PC-9 (cell line): ENCODE data around the gene UMAD1. TPM values are rescaled to one million over a fixed set of nuclear protein-coding genes. Genes with fewer than 3 reads are reported as not detected.

Source experiments
- BruUV-seq: library from RNA; stranded (reverse); fragments of 400-500 nt; replicated peaks from 2 replicates; lab custom pipeline; 2021; lab: Mats Ljungman, UMichigan
- CTCF ChIA-PET: fragments of 300-600 bp; sonication (Branson Sonifier 250); formaldehyde crosslinking; loops from one replicate; lab custom pipeline; 2022; ENCODE audit warnings: antibody characterized with exemption; lab: Charles Lee
- POLR2A ChIA-PET: fragments of 300-600 bp; sonication (Branson Sonifier 250); formaldehyde crosslinking; loops from one replicate; lab custom pipeline; 2022; ENCODE audit warnings: antibody characterized with exemption; ENCODE audit not compliant: unreplicated experiment; lab: Charles Lee
- DNase-seq, 2 experiments: peaks; one replicate each; pipeline versions ENCODE4 v3.0.0 to v3.0.0-alpha.2; 2015 to 2022; ENCODE audit warnings: mixed read lengths in 1 of 2
- H2AFZ ChIP-seq: fragments of 200-600 bp; sonication (generic); 2 replicates; pipeline ENCODE4 v1.8.1; 2017; ENCODE audit warnings: antibody characterized with exemption
- H3F3A ChIP-seq: fragments of 200-600 bp; sonication (generic); 2 replicates; pipeline ENCODE4 v1.8.1; 2017; ENCODE audit warnings: antibody characterized with exemption, mild to moderate bottlenecking, low read depth; ENCODE audit not compliant: insufficient read depth
- H3K27ac ChIP-seq: fragments of 200-600 bp; sonication (generic); 2 replicates; pipeline ENCODE4 v1.6.1; 2016; ENCODE audit warnings: mixed run types
- H3K27me3 ChIP-seq: fragments of 200-600 bp; sonication (generic); 2 replicates; pipeline ENCODE4 v1.6.1; 2016; ENCODE audit warnings: low read depth, mixed run types; ENCODE audit not compliant: insufficient read depth
- H3K36me3 ChIP-seq: fragments of 200-600 bp; sonication (generic); 2 replicates; pipeline ENCODE4 v1.6.1; 2016; ENCODE audit warnings: low read depth, mixed run types
- H3K4me1 ChIP-seq: fragments of 200-600 bp; sonication (generic); replicated peaks from 2 replicates; pipeline ENCODE4 v1.6.1; 2016; ENCODE audit warnings: mixed run types; ENCODE audit not compliant: insufficient read depth
- H3K4me2 ChIP-seq: fragments of 200-600 bp; sonication (generic); 2 replicates; pipeline ENCODE4 v1.6.1; 2017; ENCODE audit warnings: mixed run types
- H3K4me3 ChIP-seq: fragments of 200-600 bp; sonication (generic); 2 replicates; pipeline ENCODE4 v1.6.1; 2016; ENCODE audit warnings: mixed run types
- H3K79me2 ChIP-seq: fragments of 200-600 bp; sonication (generic); 2 replicates; pipeline ENCODE4 v1.6.1; 2017; ENCODE audit warnings: low read depth, mixed run types
- H3K9me2 ChIP-seq: fragments of 200-600 bp; sonication (generic); 2 replicates; pipeline ENCODE4 v1.8.1; 2017; ENCODE audit warnings: mild to moderate bottlenecking; ENCODE audit not compliant: insufficient read depth
- H3K9me3 ChIP-seq: fragments of 200-600 bp; sonication (generic); 2 replicates; pipeline ENCODE4 v1.8.1; 2016; ENCODE audit warnings: low read depth; ENCODE audit not compliant: insufficient read depth
- H4K20me1 ChIP-seq: fragments of 200-600 bp; sonication (generic); 2 replicates; pipeline ENCODE4 v1.8.1; 2017; ENCODE audit not compliant: insufficient read depth
- EZH2 ChIP-seq: fragments of 200-600 bp; sonication (generic); IDR thresholded peaks from 2 replicates; pipeline ENCODE4 v1.8.0; 2017; ENCODE audit warnings: antibody characterized with exemption, low read depth
- intact Hi-C: fragments of 100-400 bp; cut with micrococcal nuclease; formaldehyde crosslinking; loops from one replicate; pipeline ENCODE4 v1.10.0; 2022; ENCODE audit not compliant: unreplicated experiment
- total RNA-seq: library from RNA; stranded (reverse); gene quantifications from 2 replicates; pipeline ENCODE4 v1.2.3, GENCODE V29; 2021
- TF ChIP-seq, protein P1 (sequence below): fragments of 200-600 bp; sonication (generic); conservative IDR thresholded peaks from 2 replicates; pipeline ENCODE4 v1.6.1; 2017; ENCODE audit warnings: mixed run types, antibody characterized with exemption, mild to moderate bottlenecking, moderate library complexity

Gene UMAD1
- total RNA-seq, 1 experiment from 2014 or later, result 20.5 TPM

DNA sequence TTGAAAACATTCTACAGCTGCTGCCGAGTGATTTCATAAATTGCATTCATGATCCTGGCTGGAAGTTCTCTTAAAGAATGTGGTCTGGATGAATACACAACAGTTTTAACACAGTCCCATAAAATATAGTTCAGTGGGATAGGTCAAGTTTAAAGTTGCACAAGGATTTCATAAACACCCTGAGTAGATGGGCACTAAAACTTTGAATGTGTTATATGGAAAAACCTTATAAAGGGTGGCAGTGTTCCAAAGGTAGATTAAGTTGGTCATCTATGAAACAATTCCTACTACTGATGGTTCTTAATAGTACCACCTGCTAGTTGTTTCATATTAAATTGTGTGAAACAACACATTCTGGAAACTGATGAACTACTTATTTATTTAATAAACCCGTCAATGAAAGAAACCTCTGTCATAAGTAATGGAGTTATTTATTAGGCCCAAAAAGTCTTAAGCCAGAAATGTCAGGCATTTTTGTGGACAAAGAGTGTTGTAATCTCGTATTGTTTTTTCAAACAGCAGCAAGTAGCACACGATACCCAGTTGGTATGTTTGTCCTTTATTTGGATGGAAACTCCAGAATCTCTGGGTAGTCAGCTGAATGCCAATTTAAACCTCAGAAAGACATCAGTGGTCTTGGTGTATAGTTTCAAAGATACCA lies 92.2 kb downstream of the UMAD1 start:
- H3K27me3 ChIP-seq, result no peaks in the 10 kb centered on the region
- DNase-seq, result no peak
- H3K27ac ChIP-seq, result no peak overlapping the region
- no peaks in the 10 kb centered on the region for H4K20me1 ChIP-seq
- no peaks in the 10 kb centered on the region for H3K9me3 ChIP-seq
- no peaks in the 10 kb centered on the region for H3K79me2 ChIP-seq
- intact Hi-C loops, result no loop called here
- POLR2A ChIA-PET, result no interaction called here
- no peak overlapping the region for H2AFZ ChIP-seq
- H3F3A ChIP-seq, result no peaks in the 10 kb centered on the region; the same call in none of the 2 replicates
- peaks cover 4% of the 10 kb centered on the region; the same call in 1 of the 2 replicates for H3K4me1 ChIP-seq
- TF ChIP-seq EZH2, result no peak
- TF ChIP-seq, protein P1, sequence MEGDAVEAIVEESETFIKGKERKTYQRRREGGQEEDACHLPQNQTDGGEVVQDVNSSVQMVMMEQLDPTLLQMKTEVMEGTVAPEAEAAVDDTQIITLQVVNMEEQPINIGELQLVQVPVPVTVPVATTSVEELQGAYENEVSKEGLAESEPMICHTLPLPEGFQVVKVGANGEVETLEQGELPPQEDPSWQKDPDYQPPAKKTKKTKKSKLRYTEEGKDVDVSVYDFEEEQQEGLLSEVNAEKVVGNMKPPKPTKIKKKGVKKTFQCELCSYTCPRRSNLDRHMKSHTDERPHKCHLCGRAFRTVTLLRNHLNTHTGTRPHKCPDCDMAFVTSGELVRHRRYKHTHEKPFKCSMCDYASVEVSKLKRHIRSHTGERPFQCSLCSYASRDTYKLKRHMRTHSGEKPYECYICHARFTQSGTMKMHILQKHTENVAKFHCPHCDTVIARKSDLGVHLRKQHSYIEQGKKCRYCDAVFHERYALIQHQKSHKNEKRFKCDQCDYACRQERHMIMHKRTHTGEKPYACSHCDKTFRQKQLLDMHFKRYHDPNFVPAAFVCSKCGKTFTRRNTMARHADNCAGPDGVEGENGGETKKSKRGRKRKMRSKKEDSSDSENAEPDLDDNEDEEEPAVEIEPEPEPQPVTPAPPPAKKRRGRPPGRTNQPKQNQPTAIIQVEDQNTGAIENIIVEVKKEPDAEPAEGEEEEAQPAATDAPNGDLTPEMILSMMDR, result no peak
- H3K9me2 ChIP-seq, result no peaks in the 10 kb centered on the region
- no peaks in the 10 kb centered on the region for H3K36me3 ChIP-seq
- no TSS peak for BruUV-seq
- no peak overlapping the region for H3K4me3 ChIP-seq
- H3K4me2 ChIP-seq, result no peak overlapping the region
- CTCF ChIA-PET, result no interaction called here

DNA sequence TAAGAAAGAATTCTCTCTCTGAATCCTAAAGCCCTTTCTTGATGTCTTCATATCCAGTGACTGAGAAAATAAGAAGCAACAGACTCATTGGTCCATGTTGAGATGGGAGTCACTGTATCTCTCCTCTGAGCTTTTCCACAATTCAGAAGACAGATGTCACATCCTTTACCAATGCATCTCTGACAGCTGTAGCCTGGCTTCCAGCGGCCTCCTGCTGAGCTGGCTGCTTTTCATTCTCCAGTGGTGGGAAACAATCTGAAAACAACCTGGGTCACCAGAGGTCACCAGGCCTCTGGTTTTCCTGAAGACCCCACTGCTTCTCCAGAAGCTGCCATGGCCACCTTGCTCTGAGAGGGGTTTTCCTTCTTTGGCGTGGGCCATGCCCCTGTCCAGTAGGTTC lies 96.1 kb downstream of the UMAD1 start:
- TF ChIP-seq EZH2, result no peak
- TF ChIP-seq, protein P1, result no peak
- no peaks in the 10 kb centered on the region for H3K9me3 ChIP-seq
- H4K20me1 ChIP-seq, result no peaks in the 10 kb centered on the region
- H3K27ac ChIP-seq, result no peak overlapping the region
- no peaks in the 10 kb centered on the region for H3K36me3 ChIP-seq
- no peak overlapping the region for H2AFZ ChIP-seq
- H3F3A ChIP-seq, result no peaks in the 10 kb centered on the region; the same call in none of the 2 replicates
- DNase-seq, result no peak
- peaks cover 14% of the 10 kb centered on the region for H3K4me1 ChIP-seq
- no peak overlapping the region for H3K4me3 ChIP-seq
- H3K79me2 ChIP-seq, result no peaks in the 10 kb centered on the region
- no peak overlapping the region for H3K4me2 ChIP-seq
- no peaks in the 10 kb centered on the region for H3K9me2 ChIP-seq
- CTCF ChIA-PET, result no interaction called here
- no peaks in the 10 kb centered on the region for H3K27me3 ChIP-seq
- POLR2A ChIA-PET, result no interaction called here
- BruUV-seq, result no TSS peak
- intact Hi-C loops, result no loop called here

DNA sequence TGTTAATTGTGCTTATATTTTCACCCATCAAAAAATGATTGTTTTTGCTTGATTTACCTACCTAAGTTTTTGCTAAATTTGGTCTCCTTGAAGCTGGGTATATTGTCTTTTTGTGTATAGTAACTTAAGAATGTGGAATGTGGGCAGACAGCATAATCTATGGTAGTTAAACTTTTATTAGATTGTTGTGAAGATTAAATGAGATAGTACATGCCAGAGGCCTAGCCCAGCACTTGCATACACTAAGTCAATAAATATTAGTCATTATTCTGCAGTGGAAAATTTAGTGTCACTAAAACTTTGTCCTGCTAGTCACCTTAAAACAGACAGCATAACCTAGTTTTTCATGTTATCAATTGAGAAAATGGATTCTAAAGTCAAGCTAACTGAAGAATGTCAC lies 97.1 kb downstream of the UMAD1 start:
- peak in 1 of 2 experiments; percentile 57 for DNase-seq
- Histone ChIP-seq H4K20me1 (no peaks in the 10 kb centered on the region), H3K4me2 (no peak overlapping the region), H3K27me3 (no peaks in the 10 kb centered on the region), H3F3A (no peaks in the 10 kb centered on the region; the same call in none of the 2 replicates), H3K4me1 (peaks cover 14% of the 10 kb centered on the region), H3K4me3 (no peak overlapping the region), H3K79me2 (no peaks in the 10 kb centered on the region), H3K9me3 (no peaks in the 10 kb centered on the region), H3K27ac (no peak overlapping the region), H3K9me2 (no peaks in the 10 kb centered on the region), H3K36me3 (no peaks in the 10 kb centered on the region), H2AFZ (no peak overlapping the region)
- TF ChIP-seq, protein P1, result no peak
- no peak for TF ChIP-seq EZH2
- intact Hi-C loops, result no loop called here
- CTCF ChIA-PET, result no interaction called here
- BruUV-seq, result no TSS peak
- POLR2A ChIA-PET, result no interaction called here
